ENCODE results near the gene HNRNPA2B1. TPM values are rescaled to one million over a fixed set of nuclear protein-coding genes. Genes with fewer than 3 reads are reported as not detected.

HNRNPA2B1 gene
- polyA plus RNA-seq, 2 of the 4 experiments (the other 2 are of a cell fraction): 1,070 to 2,251 TPM

DNA sequence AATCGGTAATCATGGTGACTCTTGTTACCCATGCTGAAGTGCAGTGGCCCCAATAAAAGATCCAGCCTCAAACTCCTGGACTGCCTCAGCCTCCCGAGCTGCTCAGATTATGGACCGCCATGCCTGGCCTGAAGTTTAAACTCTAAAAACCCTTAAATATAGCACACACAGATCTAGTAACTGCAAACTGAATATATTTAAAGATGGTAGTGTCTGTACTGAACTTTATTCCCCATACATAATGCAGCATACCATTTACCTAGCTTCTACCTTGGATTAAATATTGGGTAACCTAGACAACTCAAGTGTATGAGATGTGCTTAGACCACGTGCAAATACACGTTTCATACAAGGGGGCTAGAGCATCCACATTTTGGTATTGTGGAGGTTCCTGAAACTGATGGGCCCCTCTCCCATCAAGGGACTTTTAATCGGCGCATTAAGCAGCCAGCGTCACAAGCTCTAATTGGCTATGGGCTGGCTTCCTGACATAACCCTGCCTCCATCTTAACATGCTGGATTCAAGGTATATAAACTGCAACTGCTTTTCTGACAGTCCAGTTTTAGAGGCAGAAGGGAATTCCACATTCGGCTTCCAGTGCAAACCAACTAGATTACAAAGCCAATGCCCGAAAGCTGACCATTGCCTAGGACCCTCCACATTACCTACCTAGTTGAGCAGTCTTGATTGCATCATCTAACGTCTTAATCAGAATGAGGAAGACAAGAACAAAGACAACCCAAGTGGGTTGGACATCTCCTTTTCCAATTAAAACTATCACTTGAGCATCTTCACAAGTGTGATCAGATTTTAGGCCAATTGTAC is 13.0 kb downstream of the HNRNPA2B1 start (continued):
- peak; percentile 14 to 74; a peak in 3 of 4 replicates for TF ChIP-seq CEBPB (IDR thresholded peaks at IDR 0.05)
- no peak for TF ChIP-seq EHF (CRISPR knock-in tag; IDR thresholded peaks at IDR 0.05)
- TF ChIP-seq CHD2 (IDR thresholded peaks at IDR 0.05; ENCODE audit: low read length, partially characterized antibody): peak; percentile 53
- TF ChIP-seq, protein P1, sequence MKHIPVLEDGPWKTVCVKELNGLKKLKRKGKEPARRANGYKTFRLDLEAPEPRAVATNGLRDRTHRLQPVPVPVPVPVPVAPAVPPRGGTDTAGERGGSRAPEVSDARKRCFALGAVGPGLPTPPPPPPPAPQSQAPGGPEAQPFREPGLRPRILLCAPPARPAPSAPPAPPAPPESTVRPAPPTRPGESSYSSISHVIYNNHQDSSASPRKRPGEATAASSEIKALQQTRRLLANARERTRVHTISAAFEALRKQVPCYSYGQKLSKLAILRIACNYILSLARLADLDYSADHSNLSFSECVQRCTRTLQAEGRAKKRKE (CRISPR knock-in tag; IDR thresholded peaks at IDR 0.05; ENCODE audit: low read depth): peak; percentile 40; the same call in 1 of the 2 replicates
- peak in 1 of 2 experiments; percentile 16; a peak in 2 of 5 replicates for TF ChIP-seq JUN (IDR thresholded peaks at IDR 0.05)
- TF ChIP-seq, protein P2, sequence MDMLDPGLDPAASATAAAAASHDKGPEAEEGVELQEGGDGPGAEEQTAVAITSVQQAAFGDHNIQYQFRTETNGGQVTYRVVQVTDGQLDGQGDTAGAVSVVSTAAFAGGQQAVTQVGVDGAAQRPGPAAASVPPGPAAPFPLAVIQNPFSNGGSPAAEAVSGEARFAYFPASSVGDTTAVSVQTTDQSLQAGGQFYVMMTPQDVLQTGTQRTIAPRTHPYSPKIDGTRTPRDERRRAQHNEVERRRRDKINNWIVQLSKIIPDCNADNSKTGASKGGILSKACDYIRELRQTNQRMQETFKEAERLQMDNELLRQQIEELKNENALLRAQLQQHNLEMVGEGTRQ (IDR thresholded peaks at IDR 0.05): no peak
- no peak for TF ChIP-seq BHLHE40 (IDR thresholded peaks at IDR 0.05; ENCODE audit: low read depth, low read length)
- TF ChIP-seq MYC (IDR thresholded peaks at IDR 0.05; ENCODE audit: borderline replicate concordance, low read length): no peak
- TF ChIP-seq JUNB (IDR thresholded peaks at IDR 0.05): no peak
- no peak for TF ChIP-seq HOXB13 (CRISPR knock-in tag; IDR thresholded peaks at IDR 0.05; ENCODE audit: low read depth)
- TF ChIP-seq CBX8 (IDR thresholded peaks at IDR 0.05): no peak
- no peak for TF ChIP-seq RCOR1 (IDR thresholded peaks at IDR 0.05; ENCODE audit: low read depth, low read length)
- TF ChIP-seq, protein P3, sequence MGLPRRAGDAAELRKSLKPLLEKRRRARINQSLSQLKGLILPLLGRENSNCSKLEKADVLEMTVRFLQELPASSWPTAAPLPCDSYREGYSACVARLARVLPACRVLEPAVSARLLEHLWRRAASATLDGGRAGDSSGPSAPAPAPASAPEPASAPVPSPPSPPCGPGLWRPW (IDR thresholded peaks at IDR 0.05): no peak
- TF ChIP-seq RNF2 (IDR thresholded peaks at IDR 0.05; ENCODE audit: borderline replicate concordance, low read depth): no peak
- TF ChIP-seq ZSCAN20 (CRISPR knock-in tag; IDR thresholded peaks at IDR 0.05): no peak
- TF ChIP-seq RARB (CRISPR knock-in tag; IDR thresholded peaks at IDR 0.05): peak; percentile 81
- no peak for TF ChIP-seq RAD21 (conservative IDR thresholded peaks at IDR 0.05 in 1 of 2, IDR thresholded peaks at IDR 0.05 in 1 of 2)
- TF ChIP-seq TFCP2L1 (CRISPR knock-in tag; IDR thresholded peaks at IDR 0.05): peak; percentile 93
- peak; percentile 97 for TF ChIP-seq HOXA7 (CRISPR knock-in tag; IDR thresholded peaks at IDR 0.05)
- TF ChIP-seq, protein P4, sequence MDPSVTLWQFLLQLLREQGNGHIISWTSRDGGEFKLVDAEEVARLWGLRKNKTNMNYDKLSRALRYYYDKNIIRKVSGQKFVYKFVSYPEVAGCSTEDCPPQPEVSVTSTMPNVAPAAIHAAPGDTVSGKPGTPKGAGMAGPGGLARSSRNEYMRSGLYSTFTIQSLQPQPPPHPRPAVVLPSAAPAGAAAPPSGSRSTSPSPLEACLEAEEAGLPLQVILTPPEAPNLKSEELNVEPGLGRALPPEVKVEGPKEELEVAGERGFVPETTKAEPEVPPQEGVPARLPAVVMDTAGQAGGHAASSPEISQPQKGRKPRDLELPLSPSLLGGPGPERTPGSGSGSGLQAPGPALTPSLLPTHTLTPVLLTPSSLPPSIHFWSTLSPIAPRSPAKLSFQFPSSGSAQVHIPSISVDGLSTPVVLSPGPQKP (IDR thresholded peaks at IDR 0.05; ENCODE audit: low read depth, low read length): no peak
- no peak for TF ChIP-seq CBX2 (IDR thresholded peaks at IDR 0.05; ENCODE audit: borderline replicate concordance, low read depth)
- TF ChIP-seq, protein P5, sequence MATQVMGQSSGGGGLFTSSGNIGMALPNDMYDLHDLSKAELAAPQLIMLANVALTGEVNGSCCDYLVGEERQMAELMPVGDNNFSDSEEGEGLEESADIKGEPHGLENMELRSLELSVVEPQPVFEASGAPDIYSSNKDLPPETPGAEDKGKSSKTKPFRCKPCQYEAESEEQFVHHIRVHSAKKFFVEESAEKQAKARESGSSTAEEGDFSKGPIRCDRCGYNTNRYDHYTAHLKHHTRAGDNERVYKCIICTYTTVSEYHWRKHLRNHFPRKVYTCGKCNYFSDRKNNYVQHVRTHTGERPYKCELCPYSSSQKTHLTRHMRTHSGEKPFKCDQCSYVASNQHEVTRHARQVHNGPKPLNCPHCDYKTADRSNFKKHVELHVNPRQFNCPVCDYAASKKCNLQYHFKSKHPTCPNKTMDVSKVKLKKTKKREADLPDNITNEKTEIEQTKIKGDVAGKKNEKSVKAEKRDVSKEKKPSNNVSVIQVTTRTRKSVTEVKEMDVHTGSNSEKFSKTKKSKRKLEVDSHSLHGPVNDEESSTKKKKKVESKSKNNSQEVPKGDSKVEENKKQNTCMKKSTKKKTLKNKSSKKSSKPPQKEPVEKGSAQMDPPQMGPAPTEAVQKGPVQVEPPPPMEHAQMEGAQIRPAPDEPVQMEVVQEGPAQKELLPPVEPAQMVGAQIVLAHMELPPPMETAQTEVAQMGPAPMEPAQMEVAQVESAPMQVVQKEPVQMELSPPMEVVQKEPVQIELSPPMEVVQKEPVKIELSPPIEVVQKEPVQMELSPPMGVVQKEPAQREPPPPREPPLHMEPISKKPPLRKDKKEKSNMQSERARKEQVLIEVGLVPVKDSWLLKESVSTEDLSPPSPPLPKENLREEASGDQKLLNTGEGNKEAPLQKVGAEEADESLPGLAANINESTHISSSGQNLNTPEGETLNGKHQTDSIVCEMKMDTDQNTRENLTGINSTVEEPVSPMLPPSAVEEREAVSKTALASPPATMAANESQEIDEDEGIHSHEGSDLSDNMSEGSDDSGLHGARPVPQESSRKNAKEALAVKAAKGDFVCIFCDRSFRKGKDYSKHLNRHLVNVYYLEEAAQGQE (IDR thresholded peaks at IDR 0.05): peak; percentile 27; the same call in 1 of the 2 replicates
- TF ChIP-seq HOXB5 (CRISPR knock-in tag; IDR thresholded peaks at IDR 0.05): peak; percentile 39; the same call in 1 of the 2 replicates
- TF ChIP-seq MAZ (IDR thresholded peaks at IDR 0.05; ENCODE audit: borderline replicate concordance, low read depth, low read length): no peak
- TF ChIP-seq RFX5 (IDR thresholded peaks at IDR 0.05): no peak
- TF ChIP-seq HEYL (CRISPR knock-in tag; IDR thresholded peaks at IDR 0.05): no peak
- no peak; the same call in 1 of the 2 replicates for TF ChIP-seq NFE2L2 (conservative IDR thresholded peaks at IDR 0.05; ENCODE audit: low read length)
- no peak for TF ChIP-seq ZNF302 (CRISPR knock-in tag; IDR thresholded peaks at IDR 0.05)
- TF ChIP-seq POLR2AphosphoS2 (conservative IDR thresholded peaks at IDR 0.05; ENCODE audit: low read length): peak; percentile 98
- no peak for TF ChIP-seq HDAC2 (IDR thresholded peaks at IDR 0.05)
- TF ChIP-seq PHF8 (IDR thresholded peaks at IDR 0.05; ENCODE audit: borderline replicate concordance, low read depth): no peak
- no peak for TF ChIP-seq SREBF2 (IDR thresholded peaks at IDR 0.05)
- no peak for TF ChIP-seq ESRRA (IDR thresholded peaks at IDR 0.05; ENCODE audit: borderline replicate concordance, low read length)
- no peak for TF ChIP-seq MAFK (IDR thresholded peaks at IDR 0.05; ENCODE audit: partially characterized antibody)
- TF ChIP-seq FOSL2 (IDR thresholded peaks at IDR 0.05): no peak
- no peak for TF ChIP-seq FOSL2 (CRISPR knock-in tag; IDR thresholded peaks at IDR 0.05)
- TF ChIP-seq, protein P6, sequence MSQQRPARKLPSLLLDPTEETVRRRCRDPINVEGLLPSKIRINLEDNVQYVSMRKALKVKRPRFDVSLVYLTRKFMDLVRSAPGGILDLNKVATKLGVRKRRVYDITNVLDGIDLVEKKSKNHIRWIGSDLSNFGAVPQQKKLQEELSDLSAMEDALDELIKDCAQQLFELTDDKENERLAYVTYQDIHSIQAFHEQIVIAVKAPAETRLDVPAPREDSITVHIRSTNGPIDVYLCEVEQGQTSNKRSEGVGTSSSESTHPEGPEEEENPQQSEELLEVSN (IDR thresholded peaks at IDR 0.05; ENCODE audit: borderline replicate concordance, low read depth): no peak

Data from A549 (cell line).